ENCODE data around the gene SLC25A13. TPM values are rescaled to one million over a fixed set of nuclear protein-coding genes. Genes with fewer than 3 reads are reported as not detected.
A peak's percentile ranks its signal among the peaks of the same experiment; 100 is the strongest.

SLC25A13 gene
- total and polyA plus RNA-seq, 2 of the 13 experiments (the other 11 are each of a cell fraction or from before 2014, with no cell fraction given) = 36.2 to 84.9 TPM

- no peak for TF ChIP-seq LCORL (IDR thresholded peaks at IDR 0.05)
- TF ChIP-seq LCORL (CRISPR knock-in tag; IDR thresholded peaks at IDR 0.05) = no peak
- no peak; the same call in 1 of the 2 replicates for TF ChIP-seq KDM2A (CRISPR knock-in tag; IDR thresholded peaks at IDR 0.05; ENCODE audit: borderline replicate concordance, low read depth)
- no peak for TF ChIP-seq TCF7L2 (IDR thresholded peaks at IDR 0.05; ENCODE audit: low read depth, low read length)
- TF ChIP-seq, protein P1, sequence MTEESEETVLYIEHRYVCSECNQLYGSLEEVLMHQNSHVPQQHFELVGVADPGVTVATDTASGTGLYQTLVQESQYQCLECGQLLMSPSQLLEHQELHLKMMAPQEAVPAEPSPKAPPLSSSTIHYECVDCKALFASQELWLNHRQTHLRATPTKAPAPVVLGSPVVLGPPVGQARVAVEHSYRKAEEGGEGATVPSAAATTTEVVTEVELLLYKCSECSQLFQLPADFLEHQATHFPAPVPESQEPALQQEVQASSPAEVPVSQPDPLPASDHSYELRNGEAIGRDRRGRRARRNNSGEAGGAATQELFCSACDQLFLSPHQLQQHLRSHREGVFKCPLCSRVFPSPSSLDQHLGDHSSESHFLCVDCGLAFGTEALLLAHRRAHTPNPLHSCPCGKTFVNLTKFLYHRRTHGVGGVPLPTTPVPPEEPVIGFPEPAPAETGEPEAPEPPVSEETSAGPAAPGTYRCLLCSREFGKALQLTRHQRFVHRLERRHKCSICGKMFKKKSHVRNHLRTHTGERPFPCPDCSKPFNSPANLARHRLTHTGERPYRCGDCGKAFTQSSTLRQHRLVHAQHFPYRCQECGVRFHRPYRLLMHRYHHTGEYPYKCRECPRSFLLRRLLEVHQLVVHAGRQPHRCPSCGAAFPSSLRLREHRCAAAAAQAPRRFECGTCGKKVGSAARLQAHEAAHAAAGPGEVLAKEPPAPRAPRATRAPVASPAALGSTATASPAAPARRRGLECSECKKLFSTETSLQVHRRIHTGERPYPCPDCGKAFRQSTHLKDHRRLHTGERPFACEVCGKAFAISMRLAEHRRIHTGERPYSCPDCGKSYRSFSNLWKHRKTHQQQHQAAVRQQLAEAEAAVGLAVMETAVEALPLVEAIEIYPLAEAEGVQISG (CRISPR knock-in tag; IDR thresholded peaks at IDR 0.05) = no peak
- TF ChIP-seq, protein P2, sequence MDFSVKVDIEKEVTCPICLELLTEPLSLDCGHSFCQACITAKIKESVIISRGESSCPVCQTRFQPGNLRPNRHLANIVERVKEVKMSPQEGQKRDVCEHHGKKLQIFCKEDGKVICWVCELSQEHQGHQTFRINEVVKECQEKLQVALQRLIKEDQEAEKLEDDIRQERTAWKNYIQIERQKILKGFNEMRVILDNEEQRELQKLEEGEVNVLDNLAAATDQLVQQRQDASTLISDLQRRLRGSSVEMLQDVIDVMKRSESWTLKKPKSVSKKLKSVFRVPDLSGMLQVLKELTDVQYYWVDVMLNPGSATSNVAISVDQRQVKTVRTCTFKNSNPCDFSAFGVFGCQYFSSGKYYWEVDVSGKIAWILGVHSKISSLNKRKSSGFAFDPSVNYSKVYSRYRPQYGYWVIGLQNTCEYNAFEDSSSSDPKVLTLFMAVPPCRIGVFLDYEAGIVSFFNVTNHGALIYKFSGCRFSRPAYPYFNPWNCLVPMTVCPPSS (IDR thresholded peaks at IDR 0.05) = no peak
- no peak for TF ChIP-seq ZNF446 (CRISPR knock-in tag; IDR thresholded peaks at IDR 0.05)
- no peak for TF ChIP-seq ZNF549 (CRISPR knock-in tag; IDR thresholded peaks at IDR 0.05)
- TF ChIP-seq, protein P3, sequence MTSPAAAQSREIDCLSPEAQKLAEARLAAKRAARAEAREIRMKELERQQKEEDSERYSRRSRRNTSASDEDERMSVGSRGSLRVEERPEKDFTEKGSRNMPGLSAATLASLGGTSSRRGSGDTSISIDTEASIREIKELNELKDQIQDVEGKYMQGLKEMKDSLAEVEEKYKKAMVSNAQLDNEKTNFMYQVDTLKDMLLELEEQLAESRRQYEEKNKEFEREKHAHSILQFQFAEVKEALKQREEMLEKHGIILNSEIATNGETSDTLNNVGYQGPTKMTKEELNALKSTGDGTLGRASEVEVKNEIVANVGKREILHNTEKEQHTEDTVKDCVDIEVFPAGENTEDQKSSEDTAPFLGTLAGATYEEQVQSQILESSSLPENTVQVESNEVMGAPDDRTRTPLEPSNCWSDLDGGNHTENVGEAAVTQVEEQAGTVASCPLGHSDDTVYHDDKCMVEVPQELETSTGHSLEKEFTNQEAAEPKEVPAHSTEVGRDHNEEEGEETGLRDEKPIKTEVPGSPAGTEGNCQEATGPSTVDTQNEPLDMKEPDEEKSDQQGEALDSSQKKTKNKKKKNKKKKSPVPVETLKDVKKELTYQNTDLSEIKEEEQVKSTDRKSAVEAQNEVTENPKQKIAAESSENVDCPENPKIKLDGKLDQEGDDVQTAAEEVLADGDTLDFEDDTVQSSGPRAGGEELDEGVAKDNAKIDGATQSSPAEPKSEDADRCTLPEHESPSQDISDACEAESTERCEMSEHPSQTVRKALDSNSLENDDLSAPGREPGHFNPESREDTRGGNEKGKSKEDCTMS (CRISPR knock-in tag; conservative IDR thresholded peaks at IDR 0.05) = no peak
- no peak for TF ChIP-seq DDIT3 (CRISPR knock-in tag; IDR thresholded peaks at IDR 0.05)
- TF ChIP-seq TCF12 (IDR thresholded peaks at IDR 0.05) = no peak
- 0 out of 2 replicates have a peak, but pooled peaks have one; percentile 2 for TF ChIP-seq TCF12 (CRISPR knock-in tag; IDR thresholded peaks at IDR 0.05)
- no peak for TF ChIP-seq PRMT3 (CRISPR knock-in tag; IDR thresholded peaks at IDR 0.05; ENCODE audit: borderline replicate concordance, low read depth)
- no peak for TF ChIP-seq CHD2 (IDR thresholded peaks at IDR 0.05; ENCODE audit: low read depth, low read length)
- no peak for TF ChIP-seq ZNF501 (CRISPR knock-in tag; IDR thresholded peaks at IDR 0.05)
- no peak; the same call in 1 of the 2 replicates for TF ChIP-seq THAP11 (CRISPR knock-in tag; IDR thresholded peaks at IDR 0.05)
- TF ChIP-seq HMG20A (CRISPR knock-in tag; IDR thresholded peaks at IDR 0.05; ENCODE audit: borderline replicate concordance) = no peak
- no peak; the same call in 1 of the 2 replicates for TF ChIP-seq ZIK1 (CRISPR knock-in tag; IDR thresholded peaks at IDR 0.05; ENCODE audit: borderline replicate concordance, low read depth)
- no peak for TF ChIP-seq ZNF761 (CRISPR knock-in tag; conservative IDR thresholded peaks at IDR 0.05)
- TF ChIP-seq LBX2 (CRISPR knock-in tag; IDR thresholded peaks at IDR 0.05; ENCODE audit: borderline replicate concordance) = no peak
- no peak for TF ChIP-seq RAD51 (IDR thresholded peaks at IDR 0.05; ENCODE audit: borderline replicate concordance)
- TF ChIP-seq GLI4 (CRISPR knock-in tag; IDR thresholded peaks at IDR 0.05; ENCODE audit: borderline replicate concordance) = no peak
Measured at GRCh38 chr7:96321031-96321657, 754 bp downstream of the SLC25A13 start (continued).
